H1 (cell line): ENCODE data around the gene KLF6. TPM values are rescaled to one million over a fixed set of nuclear protein-coding genes. Genes with fewer than 3 reads are reported as not detected.
A peak's percentile ranks its signal among the peaks of the same experiment; 100 is the strongest.

Source experiments
- CTCF ChIA-PET: fragments of 300-600 bp; sonication (Branson Sonifier 250); formaldehyde crosslinking; loops from one replicate; lab custom pipeline; 2021; ENCODE audit not compliant: partially characterized antibody; lab: Charles Lee
- POLR2A ChIA-PET: fragments of 300-600 bp; sonication (Branson Sonifier 250); formaldehyde crosslinking; loops from one replicate; lab custom pipeline; 2021; ENCODE audit warnings: inconsistent platforms; ENCODE audit not compliant: partially characterized antibody; lab: Charles Lee
- DNase-seq, 2 experiments: peaks; one replicate each; pipeline versions ENCODE4 v3.0.0 to v3.0.0-alpha.2; 2010 to 2022; ENCODE audit warnings: low spot score in 2 of 2, low read depth in 1 of 2, mixed read lengths in 1 of 2
- FAIRE-seq: peaks from 2 replicates; lab custom pipeline; 2011; peaks lifted over from hg19 to GRCh38; lab: Jason Lieb, UNC
- H2AFZ ChIP-seq: 2 replicates; pipeline ENCODE4 v1.8.1; 2012; ENCODE audit warnings: low read length, inconsistent platforms
- H2AK5ac ChIP-seq: 2 replicates; pipeline ENCODE4 v1.6.1; 2013; ENCODE audit warnings: low read depth, low read length
- H2BK120ac ChIP-seq: replicated peaks from 2 replicates; pipeline ENCODE3; 2013; ENCODE audit warnings: low read depth, low read length, inconsistent platforms
- H2BK12ac ChIP-seq: 2 replicates; pipeline ENCODE4 v1.6.1; 2013; ENCODE audit warnings: low read depth, low read length
- H2BK15ac ChIP-seq: 2 replicates; pipeline ENCODE4 v1.6.1; 2013; ENCODE audit warnings: low read length
- H2BK20ac ChIP-seq: 2 replicates; pipeline ENCODE4 v1.6.1; 2013; ENCODE audit warnings: low read length
- H2BK5ac ChIP-seq: 2 replicates; pipeline ENCODE4 v1.6.1; 2013; ENCODE audit warnings: low read depth, low read length
- H3K14ac ChIP-seq: 2 replicates; pipeline ENCODE4 v1.6.1; 2013; ENCODE audit warnings: inconsistent platforms; ENCODE audit not compliant: insufficient read length
- H3K18ac ChIP-seq: 2 replicates; pipeline ENCODE4 v1.6.1; 2013; ENCODE audit warnings: low read length; ENCODE audit errors: extremely low read depth
- H3K23ac ChIP-seq: 2 replicates; pipeline ENCODE4 v1.6.1; 2013; ENCODE audit warnings: inconsistent platforms; ENCODE audit not compliant: insufficient read length
- H3K23me2 ChIP-seq: 2 replicates; pipeline ENCODE4 v1.6.1; 2013; ENCODE audit warnings: low read depth, low read length
- H3K27ac ChIP-seq: 2 replicates; pipeline ENCODE4 v1.6.1; 2011; ENCODE audit warnings: low read depth, low read length, inconsistent platforms
- H3K27me3 ChIP-seq, 4 experiments: replicated peaks in 1 of 4; 1 replicate in 1 of 4; 2 replicates in 3 of 4; pipeline versions ENCODE4 v1.6.1 to v1.8.1; 2011 to 2013; ENCODE audit warnings: low read length in 3 of 4, mild to moderate bottlenecking in 3 of 4, inconsistent platforms in 2 of 4, mixed read lengths in 2 of 4, moderate library complexity in 1 of 4; ENCODE audit not compliant: control insufficient read depth in 3 of 4, insufficient read depth in 3 of 4; ENCODE audit errors: extremely low read depth in 1 of 4
- H3K36me3 ChIP-seq, 4 experiments: 2 replicates each; pipeline versions ENCODE4 v1.6.1 to v1.8.1; 2011 to 2013; ENCODE audit warnings: mild to moderate bottlenecking in 4 of 4, low read length in 3 of 4, moderate library complexity in 2 of 4, control low read depth in 1 of 4, inconsistent platforms in 1 of 4; ENCODE audit not compliant: insufficient read depth in 4 of 4, control insufficient read depth in 2 of 4
- H3K4ac ChIP-seq: replicated peaks from 2 replicates; pipeline ENCODE3; 2013; ENCODE audit warnings: low read length, low read depth, mixed read lengths, inconsistent platforms; ENCODE audit not compliant: insufficient read length
- H3K4me1 ChIP-seq, 4 experiments: replicated peaks in 1 of 4; 1 replicate in 1 of 4; 2 replicates in 3 of 4; pipeline versions ENCODE4 v1.6.1 to v1.8.1; 2011 to 2013; ENCODE audit warnings: low read length in 3 of 4, inconsistent platforms in 2 of 4, mixed read lengths in 1 of 4; ENCODE audit not compliant: insufficient read depth in 4 of 4, control insufficient read depth in 3 of 4
- H3K4me2 ChIP-seq, 2 experiments: 2 replicates each; pipeline versions ENCODE4 v1.6.1 to v1.8.1; 2011 to 2013; ENCODE audit warnings: low read depth in 2 of 2, low read length in 2 of 2, control low read depth in 1 of 2, inconsistent platforms in 1 of 2, mild to moderate bottlenecking in 1 of 2; ENCODE audit not compliant: insufficient read depth in 1 of 2
- H3K4me3 ChIP-seq, 4 experiments: fragments of 200-600, 300-600 bp in 1 of 4; sonication (generic), shearing (Covaris generic), sonication (Bioruptor Twin) in 1 of 4; 2 replicates each; pipeline versions ENCODE4 v1.5.1 to v1.8.1; 2011 to 2016; ENCODE audit warnings: low read length in 4 of 4, low read depth in 3 of 4, control low read depth in 2 of 4, inconsistent platforms in 2 of 4, mild to moderate bottlenecking in 2 of 4, mixed read lengths in 1 of 4, moderate library complexity in 1 of 4; ENCODE audit not compliant: insufficient read depth in 2 of 4; ENCODE audit errors: extremely low read depth in 1 of 4
- H3K56ac ChIP-seq: replicated peaks from 2 replicates; pipeline ENCODE3; 2013; ENCODE audit warnings: low read depth, mild to moderate bottlenecking, mixed read lengths, low read length, inconsistent platforms; ENCODE audit not compliant: insufficient read length
- H3K79me1 ChIP-seq: 2 replicates; pipeline ENCODE4 v1.6.1; 2013; ENCODE audit warnings: low read depth, low read length, control low read depth
- H3K79me2 ChIP-seq, 2 experiments: 2 replicates each; pipeline versions ENCODE4 v1.6.1 to v1.8.1; 2012 to 2013; ENCODE audit warnings: low read length in 2 of 2, mild to moderate bottlenecking in 2 of 2, inconsistent platforms in 1 of 2; ENCODE audit not compliant: insufficient read depth in 2 of 2, control insufficient read depth in 1 of 2
- H3K9ac ChIP-seq, 4 experiments: replicated peaks in 1 of 4; 1 replicate in 1 of 4; 2 replicates in 3 of 4; pipeline versions ENCODE4 v1.6.1 to v1.8.1; 2011 to 2013; ENCODE audit warnings: low read depth in 3 of 4, low read length in 3 of 4, control low read depth in 2 of 4, mild to moderate bottlenecking in 2 of 4, moderate library complexity in 2 of 4, inconsistent platforms in 1 of 4; ENCODE audit errors: extremely low read depth in 1 of 4
- H3K9me3 ChIP-seq, 2 experiments: 2 replicates each; pipeline versions ENCODE4 v1.6.1 to v1.8.1; 2012 to 2013; ENCODE audit warnings: mild to moderate bottlenecking in 2 of 2, moderate library complexity in 2 of 2, control low read depth in 1 of 2, inconsistent platforms in 1 of 2, low read depth in 1 of 2, low read length in 1 of 2, mixed read lengths in 1 of 2; ENCODE audit not compliant: insufficient read depth in 2 of 2
- H4K20me1 ChIP-seq, 2 experiments: replicated peaks in 1 of 2; 2 replicates each; pipeline versions ENCODE3 to v1.8.1; 2011 to 2013; ENCODE audit warnings: inconsistent platforms in 2 of 2, low read length in 2 of 2, mild to moderate bottlenecking in 1 of 2; ENCODE audit not compliant: insufficient read depth in 2 of 2, control insufficient read depth in 1 of 2
- H4K5ac ChIP-seq: 2 replicates; pipeline ENCODE4 v1.6.1; 2013; ENCODE audit warnings: low read length, low read depth, mixed read lengths, inconsistent platforms; ENCODE audit not compliant: insufficient read length
- H4K8ac ChIP-seq: 2 replicates; pipeline ENCODE4 v1.8.0; 2013; ENCODE audit warnings: mild to moderate bottlenecking, moderate library complexity, low read length, inconsistent platforms; ENCODE audit not compliant: insufficient read depth; ENCODE audit errors: extremely low read depth
- H4K91ac ChIP-seq: replicated peaks from 2 replicates; pipeline ENCODE3; 2013; ENCODE audit warnings: low read length, mixed read lengths, inconsistent platforms; ENCODE audit not compliant: insufficient read length
- ASH2L ChIP-seq: fragments of 200-600, 300-600 bp; sonication (generic); IDR thresholded peaks from one replicate; pipeline ENCODE4 v1.7.1; 2017; ENCODE audit warnings: low read length
- CHD2 ChIP-seq: IDR thresholded peaks from 2 replicates; pipeline ENCODE4 v1.6.1; 2012; ENCODE audit warnings: low read length, improper control_type of control experiment
- EGR1 ChIP-seq: IDR thresholded peaks from 2 replicates; pipeline ENCODE4 v1.6.1; 2011; ENCODE audit warnings: low read depth, low read length, borderline replicate concordance
- FOSL1 ChIP-seq: IDR thresholded peaks from 2 replicates; pipeline ENCODE4 v1.6.1; 2011; ENCODE audit warnings: mild to moderate bottlenecking, low read depth, low read length, moderate library complexity; ENCODE audit not compliant: insufficient read depth
- HDAC2 ChIP-seq, 2 experiments: fragments of 300-600 bp in 1 of 2; sonication (generic) in 1 of 2; IDR thresholded peaks; 2 replicates each; pipeline ENCODE4 v1.6.1; 2011 to 2012; ENCODE audit warnings: low read depth in 2 of 2, low read length in 2 of 2, mild to moderate bottlenecking in 2 of 2, moderate library complexity in 2 of 2, borderline replicate concordance in 1 of 2, inconsistent platforms in 1 of 2
- JUN ChIP-seq: IDR thresholded peaks from 2 replicates; pipeline ENCODE4 v1.6.1; 2011; ENCODE audit warnings: low read depth, mild to moderate bottlenecking, improper control_type of control experiment, low read length
- NANOG ChIP-seq: IDR thresholded peaks from 2 replicates; pipeline ENCODE4 v1.6.1; 2011; ENCODE audit warnings: low read length, low read depth, mild to moderate bottlenecking, inconsistent platforms; ENCODE audit not compliant: insufficient read depth, poor library complexity, severe bottlenecking
- SIN3A ChIP-seq, 2 experiments: IDR thresholded peaks in 1 of 2; conservative IDR thresholded peaks in 1 of 2; 2 replicates each; pipeline ENCODE4 v1.6.1; 2011 to 2012; ENCODE audit warnings: low read length in 2 of 2, improper control_type of control experiment in 1 of 2, low read depth in 1 of 2, mild to moderate bottlenecking in 1 of 2
- SIRT6 ChIP-seq: IDR thresholded peaks from one replicate; pipeline ENCODE4 v1.7.1; 2012; ENCODE audit warnings: low read length, inconsistent platforms
- TAF7 ChIP-seq: optimal IDR thresholded peaks from 2 replicates; pipeline ENCODE3; 2011; ENCODE audit warnings: low read depth, mild to moderate bottlenecking, inconsistent platforms, low read length, moderate library complexity, borderline replicate concordance
- TEAD4 ChIP-seq: IDR thresholded peaks from 2 replicates; pipeline ENCODE4 v1.6.1; 2012; ENCODE audit warnings: low read depth, low read length, inconsistent platforms, mixed read lengths
- WGBS, 2 experiments: shearing (Covaris generic) in 1 of 2; methylation state at CpG; one replicate each; pipeline versions ENCODE4 v1.1.6 to v1.1.7; 2013 to 2015; ENCODE audit warnings: low lambda C conversion rate in 2 of 2, mixed read lengths in 2 of 2, inconsistent platforms in 1 of 2, low coverage in 1 of 2, missing lambda C conversion rate in 1 of 2; ENCODE audit not compliant: insufficient replicate concordance in 2 of 2, insufficient coverage in 1 of 2, insufficient read length in 1 of 2; ENCODE audit errors: extremely low coverage in 1 of 2, missing lambda C conversion rate in 1 of 2; 5-methylcytosine and 5-hydroxymethylcytosine counted together
- polyA plus RNA-seq, 7 experiments: library from polyadenylated mRNA; depleted of rRNA in 3 of 7; stranded (reverse) in 5 of 7; unstranded in 2 of 7; fragments of >200 nt in 5 of 7; fragments of 200-250 nt in 2 of 7; gene quantifications; 1 replicate in 5 of 7; 2 replicates in 1 of 7; 4 replicates in 1 of 7; pipeline versions ENCODE4 v1.2.1 to v1.2.3, GENCODE V29; 2011 to 2013; ENCODE audit warnings: missing spikeins in 2 of 7, mixed read lengths in 2 of 7
- total RNA-seq: library from RNA; stranded (reverse); fragmentation: NEBNext Ultra II Directional; extraction: Animal tissue kit (Norgen Biotek cat#: 25700); gene quantifications from 2 replicates; pipeline ENCODE4 v1.2.1, GENCODE V29; 2021

KLF6 gene
- total and polyA plus RNA-seq, 2 of the 8 experiments (the other 6 are each of a cell fraction or from before 2014, with no cell fraction given): 5.7 to 19.5 TPM

GRCh38 chr10:3829156-3830050 lies 44.4 kb upstream of the KLF6 start:
- FAIRE-seq: no peak
- 0 out of 2 replicates have a peak overlapping the region, but pooled peaks have one; percentile 29 for H2BK15ac ChIP-seq
- H2AFZ ChIP-seq: peak overlapping the region; percentile 77
- H3K23ac ChIP-seq: no peak overlapping the region
- H3K23me2 ChIP-seq: peaks cover 5% of the 10 kb centered on the region
- peak overlapping the region; percentile 92 for H3K18ac ChIP-seq
- POLR2A ChIA-PET: interaction anchor here (2.3 kb wide), 1 partner anchor 45 kb away, joined by 9 read pairs; the partner anchor contains the start of gene KLF6
- H2BK5ac ChIP-seq: peak overlapping the region; percentile 48; the same call in 1 of the 2 replicates
- H3K4ac ChIP-seq: no peak overlapping the region
- 55% methylated on average over 7 of the region's 7 CpGs; no CpG with 5 or more reads in 1 of the 2 experiments for WGBS, 2 experiments
- peak overlapping the region; percentile 1 for H4K91ac ChIP-seq
- no peak overlapping the region for H4K5ac ChIP-seq
- no peaks in the 10 kb centered on the region for H3K36me3 ChIP-seq
- H3K27ac ChIP-seq: peak overlapping the region; percentile 32; the same call in 1 of the 2 replicates
- DNase-seq: no peak
- peaks cover 0 to 1% of the 10 kb centered on the region in 2 experiments for H4K20me1 ChIP-seq
- no peak overlapping the region for H3K56ac ChIP-seq
- no peak overlapping the region for H2BK120ac ChIP-seq
- peak overlapping the region; percentile 85; the same call in 1 of the 2 replicates for H2BK12ac ChIP-seq
- H3K27me3 ChIP-seq: no peaks in the 10 kb centered on the region; a peak in 1 of 7 replicates
- H4K8ac ChIP-seq: no peak overlapping the region
- H2BK20ac ChIP-seq: peak overlapping the region; percentile 97
- no peak overlapping the region for H2AK5ac ChIP-seq
- H3K14ac ChIP-seq: no peak overlapping the region
- no peaks in the 10 kb centered on the region for H3K79me2 ChIP-seq
- peak overlapping the region in 1 of 4 experiments; percentile 17; a peak in 1 of 8 replicates for H3K4me3 ChIP-seq
- peaks cover 4 to 16% (median 8%) of the 10 kb centered on the region in 4 experiments for H3K4me1 ChIP-seq
- peak overlapping the region in 1 of 2 experiments; percentile 32; a peak in 3 of 4 replicates for H3K4me2 ChIP-seq
- CTCF ChIA-PET: no interaction called here
- no peaks in the 10 kb centered on the region for H3K79me1 ChIP-seq
- no peaks in the 10 kb centered on the region for H3K9me3 ChIP-seq
- no peak overlapping the region for H3K9ac ChIP-seq
- no peak for TF ChIP-seq CHD2
- TF ChIP-seq TEAD4: no peak
- no peak for TF ChIP-seq JUN
- TF ChIP-seq SIN3A (conservative IDR thresholded peaks at IDR 0.05 in 1 of 2, IDR thresholded peaks at IDR 0.05 in 1 of 2; ENCODE audit: low read depth in 1 of 2, low read length in 2 of 2): no peak
- TF ChIP-seq ASH2L: no peak
- no peak for TF ChIP-seq TAF7
- TF ChIP-seq EGR1: no peak
- no peak for TF ChIP-seq SIRT6
- TF ChIP-seq HDAC2 (IDR thresholded peaks at IDR 0.05; ENCODE audit: borderline replicate concordance in 1 of 2, low read depth in 2 of 2, low read length in 2 of 2): no peak
- TF ChIP-seq NANOG: no peak
- no peak for TF ChIP-seq FOSL1
